ENCODE results near the gene RSL24D1.

GRCh38 chr15:55245059-55245458 lies 48.3 kb upstream of the RSL24D1 start:
- TF ChIP-seq, protein P1, sequence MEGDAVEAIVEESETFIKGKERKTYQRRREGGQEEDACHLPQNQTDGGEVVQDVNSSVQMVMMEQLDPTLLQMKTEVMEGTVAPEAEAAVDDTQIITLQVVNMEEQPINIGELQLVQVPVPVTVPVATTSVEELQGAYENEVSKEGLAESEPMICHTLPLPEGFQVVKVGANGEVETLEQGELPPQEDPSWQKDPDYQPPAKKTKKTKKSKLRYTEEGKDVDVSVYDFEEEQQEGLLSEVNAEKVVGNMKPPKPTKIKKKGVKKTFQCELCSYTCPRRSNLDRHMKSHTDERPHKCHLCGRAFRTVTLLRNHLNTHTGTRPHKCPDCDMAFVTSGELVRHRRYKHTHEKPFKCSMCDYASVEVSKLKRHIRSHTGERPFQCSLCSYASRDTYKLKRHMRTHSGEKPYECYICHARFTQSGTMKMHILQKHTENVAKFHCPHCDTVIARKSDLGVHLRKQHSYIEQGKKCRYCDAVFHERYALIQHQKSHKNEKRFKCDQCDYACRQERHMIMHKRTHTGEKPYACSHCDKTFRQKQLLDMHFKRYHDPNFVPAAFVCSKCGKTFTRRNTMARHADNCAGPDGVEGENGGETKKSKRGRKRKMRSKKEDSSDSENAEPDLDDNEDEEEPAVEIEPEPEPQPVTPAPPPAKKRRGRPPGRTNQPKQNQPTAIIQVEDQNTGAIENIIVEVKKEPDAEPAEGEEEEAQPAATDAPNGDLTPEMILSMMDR (IDR thresholded peaks at IDR 0.05) = no peak
- TF ChIP-seq EP300 (IDR thresholded peaks at IDR 0.05) (no peak), POLR2A (IDR thresholded peaks at IDR 0.05) (no peak), POLR2AphosphoS5 (IDR thresholded peaks at IDR 0.05) (no peak)

All from sigmoid colon (tissue), 4 donors.